ENCODE data around the gene FAM241B.
A peak's percentile ranks its signal among the peaks of the same experiment; 100 is the strongest.

DNA sequence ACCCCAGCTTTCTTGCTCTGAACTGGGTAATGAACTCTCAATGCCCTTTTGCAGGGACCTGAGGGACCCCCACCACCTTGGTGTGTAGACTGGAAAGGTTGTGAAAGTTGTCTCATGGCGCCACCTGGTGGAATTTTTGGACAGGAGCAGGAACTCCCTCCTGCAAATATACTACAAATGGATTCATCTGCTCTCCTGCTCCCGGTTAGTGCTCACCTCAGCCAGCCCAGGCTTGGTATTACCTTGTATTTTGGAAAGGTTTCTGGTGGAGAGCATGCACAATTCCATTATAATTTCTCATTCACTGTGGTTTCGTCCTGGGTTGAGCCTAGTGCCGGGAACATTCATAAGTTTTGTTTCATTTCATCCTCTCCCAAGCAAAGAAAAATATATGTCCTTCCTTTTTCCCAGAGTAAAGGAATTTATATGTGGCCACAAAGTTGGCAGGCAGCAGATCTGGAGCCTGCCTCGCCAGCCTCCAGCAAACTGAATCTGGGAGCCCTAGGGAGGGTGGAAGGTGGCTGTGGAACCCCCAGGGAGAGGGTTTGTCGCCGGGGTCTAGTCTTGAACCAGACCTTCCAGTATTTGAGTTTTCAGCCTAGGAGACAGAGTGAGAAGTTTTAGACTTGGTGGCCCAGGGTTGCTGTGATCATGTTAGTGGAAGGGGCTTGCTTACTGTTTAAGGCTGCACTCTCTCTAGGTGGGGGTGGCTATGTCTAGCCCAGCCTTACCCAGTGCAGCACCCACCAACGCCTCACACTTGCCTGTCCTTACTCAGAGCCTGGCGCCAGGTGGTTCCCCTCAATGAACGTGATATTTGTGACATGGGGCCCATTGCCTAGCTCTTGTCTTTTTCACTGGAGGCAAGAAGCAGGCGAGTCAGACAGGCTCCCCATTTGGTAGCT, 9.5 kb downstream of the FAM241B start:
- TF ChIP-seq, protein P1, sequence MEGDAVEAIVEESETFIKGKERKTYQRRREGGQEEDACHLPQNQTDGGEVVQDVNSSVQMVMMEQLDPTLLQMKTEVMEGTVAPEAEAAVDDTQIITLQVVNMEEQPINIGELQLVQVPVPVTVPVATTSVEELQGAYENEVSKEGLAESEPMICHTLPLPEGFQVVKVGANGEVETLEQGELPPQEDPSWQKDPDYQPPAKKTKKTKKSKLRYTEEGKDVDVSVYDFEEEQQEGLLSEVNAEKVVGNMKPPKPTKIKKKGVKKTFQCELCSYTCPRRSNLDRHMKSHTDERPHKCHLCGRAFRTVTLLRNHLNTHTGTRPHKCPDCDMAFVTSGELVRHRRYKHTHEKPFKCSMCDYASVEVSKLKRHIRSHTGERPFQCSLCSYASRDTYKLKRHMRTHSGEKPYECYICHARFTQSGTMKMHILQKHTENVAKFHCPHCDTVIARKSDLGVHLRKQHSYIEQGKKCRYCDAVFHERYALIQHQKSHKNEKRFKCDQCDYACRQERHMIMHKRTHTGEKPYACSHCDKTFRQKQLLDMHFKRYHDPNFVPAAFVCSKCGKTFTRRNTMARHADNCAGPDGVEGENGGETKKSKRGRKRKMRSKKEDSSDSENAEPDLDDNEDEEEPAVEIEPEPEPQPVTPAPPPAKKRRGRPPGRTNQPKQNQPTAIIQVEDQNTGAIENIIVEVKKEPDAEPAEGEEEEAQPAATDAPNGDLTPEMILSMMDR (IDR thresholded peaks at IDR 0.05 in 2 of 3, conservative IDR thresholded peaks at IDR 0.05 in 1 of 3; ENCODE audit: borderline replicate concordance in 1 of 3, insufficient read depth in 1 of 3, low read depth in 2 of 3, low read length in 2 of 3): peak; percentile 74 to 93 (median 91)
- TF ChIP-seq RAD21 (IDR thresholded peaks at IDR 0.05; ENCODE audit: low read depth): peak; percentile 93
- TF ChIP-seq ZNF274 (IDR thresholded peaks at IDR 0.05; ENCODE audit: low read depth, low read length): no peak
- TF ChIP-seq EGR1 (IDR thresholded peaks at IDR 0.05; ENCODE audit: low read depth): no peak
- TF ChIP-seq, protein P2, sequence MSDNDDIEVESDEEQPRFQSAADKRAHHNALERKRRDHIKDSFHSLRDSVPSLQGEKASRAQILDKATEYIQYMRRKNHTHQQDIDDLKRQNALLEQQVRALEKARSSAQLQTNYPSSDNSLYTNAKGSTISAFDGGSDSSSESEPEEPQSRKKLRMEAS (IDR thresholded peaks at IDR 0.05): no peak
- no peak for TF ChIP-seq SP1 (IDR thresholded peaks at IDR 0.05; ENCODE audit: low read depth)
- TF ChIP-seq CEBPB (IDR thresholded peaks at IDR 0.05; ENCODE audit: low read depth): no peak

All from HCT116 (cell line).